ENCODE data around the gene NAT10. TPM values are rescaled to one million over a fixed set of nuclear protein-coding genes. Genes with fewer than 3 reads are reported as not detected.
A peak's percentile ranks its signal among the peaks of the same experiment; 100 is the strongest.

The NAT10 gene
- total and polyA plus RNA-seq, 8 donors: 30.0 to 69.3 (median 62.6) TPM

GRCh38 chr11:34192481-34193401 is 87.3 kb downstream of the NAT10 start:
- Histone ChIP-seq H3K27me3 (no peaks in the 10 kb centered on the region), H3K4me3 (no peak overlapping the region), H3K27ac (peak overlapping the region in 1 of 2 donors; percentile 26), H3K9me3 (no peaks in the 10 kb centered on the region), H3K4me1 (peaks cover 0 to 7% of the 10 kb centered on the region in 2 donors), H3K36me3 (no peaks in the 10 kb centered on the region)
- intact Hi-C loops (cut with DNase I): no loop called here
- TF ChIP-seq CTCF (IDR thresholded peaks at IDR 0.05): no peak
- ATAC-seq (peak; percentile 65), DNase-seq (peak in 1 of 4 donors; percentile 30)

GRCh38 chr11:34194576-34195335 is 89.3 kb downstream of the NAT10 start:
- Histone ChIP-seq H3K27ac (no peak overlapping the region), H3K36me3 (no peaks in the 10 kb centered on the region), H3K27me3 (no peaks in the 10 kb centered on the region), H3K9me3 (no peaks in the 10 kb centered on the region), H3K4me1 (peaks cover 0 to 7% of the 10 kb centered on the region in 2 donors), H3K4me3 (no peak overlapping the region)
- no peak for TF ChIP-seq CTCF (IDR thresholded peaks at IDR 0.05)
- intact Hi-C loops (cut with DNase I): no loop called here
- ATAC-seq (no peak), DNase-seq (no peak)

Other genes starting within 250 kb of the NAT10 start
- 10 to 100 TPM; 27.8 to 42.0 TPM for gene LMO2, start 213.6 kb upstream of the NAT10 start, total RNA-seq
- 10 to 100 TPM; 35.9 to 48.3 (median 43.8) TPM for gene LMO2, start 213.6 kb upstream of the NAT10 start, polyA plus RNA-seq (ENCODE audit: insufficient read length in 6 of 6)
- 100 to 1,000 TPM; 196 to 208 TPM for gene CAPRIN1, start 53.9 kb upstream of the NAT10 start, total RNA-seq
- 100 to 1,000 TPM; 213 to 263 (median 255) TPM for gene CAPRIN1, start 53.9 kb upstream of the NAT10 start, polyA plus RNA-seq (ENCODE audit: insufficient read length in 6 of 6)

All from left lung (tissue), 10 donors.